HepG2 (cell line): Measurements from ENCODE around the gene CLIC1. TPM values are rescaled to one million over a fixed set of nuclear protein-coding genes. Genes with fewer than 3 reads are reported as not detected.

ENCODE experiments used
- CENPT ChIP-seq: sonication (generic); formaldehyde crosslinking; IDR thresholded peaks from 2 replicates; pipeline ENCODE4 v1.8.0; 2022; ENCODE audit warnings: low read depth, mild to moderate bottlenecking, moderate library complexity, missing genetic modification reagents
- GPN1 ChIP-seq: sonication (generic); formaldehyde crosslinking; IDR thresholded peaks from 2 replicates; pipeline ENCODE4 v1.5.1; 2020; ENCODE audit warnings: missing genetic modification reagents, borderline replicate concordance
- HCFC1 ChIP-seq: fragments of 150-350 bp; IDR thresholded peaks from 2 replicates; pipeline ENCODE4 v1.6.1; 2014; ENCODE audit warnings: low read depth, low read length
- HIVEP1 ChIP-seq: sonication (generic); formaldehyde crosslinking; IDR thresholded peaks from 2 replicates; pipeline ENCODE4 v1.4.0; 2020; ENCODE audit warnings: mild to moderate bottlenecking, missing genetic modification reagents
- LCORL ChIP-seq, 2 experiments: fragments of 450-650 bp in 1 of 2; sonication (generic) in 1 of 2; formaldehyde crosslinking in 1 of 2; IDR thresholded peaks; 2 replicates each; pipeline versions ENCODE4 v1.5.0 to v1.6.1; 2017 to 2020; ENCODE audit warnings: antibody characterized with exemption in 1 of 2, missing genetic modification reagents in 1 of 2
- NFE2 ChIP-seq: sonication (generic); formaldehyde crosslinking; IDR thresholded peaks from 2 replicates; pipeline ENCODE4 v1.4.0; 2020; ENCODE audit warnings: missing genetic modification reagents
- NR2F1 ChIP-seq, 2 experiments: fragments of 450-650 bp in 1 of 2; formaldehyde crosslinking in 1 of 2; IDR thresholded peaks; 2 replicates each; pipeline versions ENCODE4 v1.5.0 to v1.6.1; 2016 to 2020; ENCODE audit warnings: mild to moderate bottlenecking in 1 of 2, missing compliant biosample characterization in 1 of 2, missing genetic modification reagents in 1 of 2, moderate library complexity in 1 of 2
- NR2F6 ChIP-seq, 2 experiments: IDR thresholded peaks; 2 replicates each; pipeline ENCODE4 v1.6.1; 2016; ENCODE audit warnings: antibody characterized with exemption in 1 of 2, mild to moderate bottlenecking in 1 of 2
- SMARCE1 ChIP-seq: fragments of 450-650 bp; IDR thresholded peaks from 2 replicates; pipeline ENCODE4 v1.6.1; 2017; ENCODE audit warnings: borderline replicate concordance
- SOX6 ChIP-seq, 2 experiments: fragments of 450-650 bp in 1 of 2; sonication (generic) in 1 of 2; formaldehyde crosslinking in 1 of 2; IDR thresholded peaks; 2 replicates each; pipeline versions ENCODE4 v1.4.0 to v1.6.1; 2017 to 2020; ENCODE audit warnings: antibody characterized with exemption in 1 of 2, mild to moderate bottlenecking in 1 of 2, missing genetic modification reagents in 1 of 2
- TBX2 ChIP-seq: sonication (generic); formaldehyde crosslinking; IDR thresholded peaks from 2 replicates; pipeline ENCODE4 v1.5.0; 2020; ENCODE audit warnings: missing genetic modification reagents, mild to moderate bottlenecking, borderline replicate concordance
- ZFP90 ChIP-seq: sonication (generic); formaldehyde crosslinking; IDR thresholded peaks from 2 replicates; pipeline ENCODE4 v1.8.0; 2022; ENCODE audit warnings: missing genetic modification reagents, mild to moderate bottlenecking, inconsistent platforms, borderline replicate concordance
- ZFX ChIP-seq: sonication (generic); formaldehyde crosslinking; IDR thresholded peaks from 2 replicates; pipeline ENCODE4 v1.4.0; 2020; ENCODE audit warnings: mild to moderate bottlenecking, low read depth, missing genetic modification reagents, moderate library complexity
- ZNF598 ChIP-seq: sonication (generic); formaldehyde crosslinking; IDR thresholded peaks from 2 replicates; pipeline ENCODE4 v1.5.1; 2020; ENCODE audit warnings: mild to moderate bottlenecking, missing genetic modification reagents, borderline replicate concordance
- ZNF619 ChIP-seq: sonication (generic); formaldehyde crosslinking; IDR thresholded peaks from 2 replicates; pipeline ENCODE4 v1.4.0; 2020; ENCODE audit warnings: mild to moderate bottlenecking, missing genetic modification reagents
- ZNF776 ChIP-seq: sonication (generic); formaldehyde crosslinking; IDR thresholded peaks from 2 replicates; pipeline ENCODE4 v1.4.0; 2020; ENCODE audit warnings: mild to moderate bottlenecking, missing genetic modification reagents
- polyA plus RNA-seq, 8 experiments: library from polyadenylated mRNA; depleted of rRNA in 3 of 8; stranded (reverse) in 7 of 8; unstranded in 1 of 8; fragments of >200 nt; fragmentation: Illumina TruSeq in 4 of 8; extraction: Trizol in 4 of 8; gene quantifications; 2 replicates each; pipeline versions ENCODE4 v1.2.1 to v1.2.3, GENCODE V29; 2011 to 2016; ENCODE audit warnings: low read depth in 4 of 8, missing spikeins in 1 of 8, mixed read lengths in 1 of 8; ENCODE audit not compliant: insufficient read depth in 1 of 8
- total RNA-seq, 5 experiments: library from RNA; depleted of rRNA; stranded (reverse); fragments of >200 nt; fragmentation: Illumina TruSeq; extraction: Trizol; gene quantifications; 2 replicates each; pipeline ENCODE4 v1.2.3, GENCODE V29; 2016; ENCODE audit warnings: low read depth in 1 of 5
- TF ChIP-seq, protein P1 (sequence below): sonication (generic); formaldehyde crosslinking; IDR thresholded peaks from 2 replicates; pipeline ENCODE4 v1.5.1; 2020; ENCODE audit warnings: mild to moderate bottlenecking, moderate library complexity, missing genetic modification reagents
- TF ChIP-seq, protein P2 (sequence below): sonication (generic); formaldehyde crosslinking; IDR thresholded peaks from 2 replicates; pipeline ENCODE4 v1.5.0; 2020; ENCODE audit warnings: mild to moderate bottlenecking, missing genetic modification reagents, borderline replicate concordance
- TF ChIP-seq, protein P3 (sequence below), 2 experiments: sonication (generic) in 1 of 2; formaldehyde crosslinking in 1 of 2; IDR thresholded peaks; 2 replicates each; pipeline versions ENCODE4 v1.4.0 to v1.6.1; 2018 to 2020; ENCODE audit warnings: missing genetic modification reagents in 2 of 2, borderline replicate concordance in 1 of 2, low read depth in 1 of 2, mild to moderate bottlenecking in 1 of 2, missing biosample characterization in 1 of 2

Gene CLIC1
- total and polyA plus RNA-seq, 2 of the 13 experiments (the other 11 are each of a cell fraction or from before 2014, with no cell fraction given) = 602 to 891 TPM

DNA sequence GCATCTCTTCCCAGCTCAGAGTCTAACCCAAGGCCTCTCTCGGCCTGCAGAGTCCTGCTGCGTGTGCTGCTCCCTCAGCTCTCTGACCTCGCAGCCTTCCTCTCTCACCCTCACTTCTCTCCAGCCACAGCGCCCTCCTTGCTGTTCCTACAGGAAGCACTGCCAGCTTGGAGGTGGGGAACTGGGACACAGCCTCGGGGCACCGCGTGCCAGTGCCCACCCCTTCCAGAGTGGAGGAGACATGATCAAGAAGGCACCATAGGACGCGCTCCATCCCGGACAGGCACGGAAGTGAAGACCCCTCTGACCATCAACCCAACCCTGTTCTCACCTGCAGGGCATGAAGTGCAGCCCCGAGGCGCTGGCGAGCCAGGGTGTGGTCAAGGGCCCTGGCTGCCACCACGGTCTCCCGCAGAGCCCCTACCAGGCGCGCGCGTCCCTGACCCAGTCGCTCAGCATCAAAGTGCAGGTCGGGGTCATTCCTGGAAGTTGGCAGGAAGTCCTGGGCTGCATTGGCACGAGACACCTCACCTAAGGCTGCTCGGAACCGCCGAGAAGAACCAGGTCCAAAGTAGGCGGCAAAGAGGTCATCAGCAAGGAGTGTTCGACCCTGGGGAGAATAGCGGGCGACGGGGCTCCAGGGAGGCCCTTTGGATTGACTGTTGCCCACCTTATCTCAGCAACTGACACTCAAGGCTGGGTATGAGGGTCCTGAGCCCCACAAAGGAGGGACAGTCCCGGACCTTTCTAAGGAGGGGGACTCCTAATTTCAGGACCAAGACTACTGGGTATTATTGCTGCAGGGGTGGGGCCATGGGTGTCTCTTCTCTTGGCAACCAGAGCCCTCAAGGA lies 39.5 kb upstream of the CLIC1 start (continued):
- no peak for TF ChIP-seq ZFP90 (CRISPR knock-in tag)
- TF ChIP-seq NR2F6 (IDR thresholded peaks at IDR 0.05) = peak; percentile 35; the same call in 1 of the 2 replicates
- peak; percentile 29; the same call in 1 of the 2 replicates for TF ChIP-seq NR2F6 (CRISPR knock-in tag; IDR thresholded peaks at IDR 0.05)
- TF ChIP-seq, protein P1, sequence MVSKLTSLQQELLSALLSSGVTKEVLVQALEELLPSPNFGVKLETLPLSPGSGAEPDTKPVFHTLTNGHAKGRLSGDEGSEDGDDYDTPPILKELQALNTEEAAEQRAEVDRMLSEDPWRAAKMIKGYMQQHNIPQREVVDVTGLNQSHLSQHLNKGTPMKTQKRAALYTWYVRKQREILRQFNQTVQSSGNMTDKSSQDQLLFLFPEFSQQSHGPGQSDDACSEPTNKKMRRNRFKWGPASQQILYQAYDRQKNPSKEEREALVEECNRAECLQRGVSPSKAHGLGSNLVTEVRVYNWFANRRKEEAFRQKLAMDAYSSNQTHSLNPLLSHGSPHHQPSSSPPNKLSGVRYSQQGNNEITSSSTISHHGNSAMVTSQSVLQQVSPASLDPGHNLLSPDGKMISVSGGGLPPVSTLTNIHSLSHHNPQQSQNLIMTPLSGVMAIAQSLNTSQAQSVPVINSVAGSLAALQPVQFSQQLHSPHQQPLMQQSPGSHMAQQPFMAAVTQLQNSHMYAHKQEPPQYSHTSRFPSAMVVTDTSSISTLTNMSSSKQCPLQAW (CRISPR knock-in tag) = peak; percentile 16; the same call in 1 of the 2 replicates
- 0 out of 2 replicates have a peak, but pooled peaks have one; percentile 53 for TF ChIP-seq ZNF619
- 0 out of 2 replicates have a peak, but pooled peaks have one; percentile 63 for TF ChIP-seq ZNF598 (CRISPR knock-in tag)
- peak; percentile 66 for TF ChIP-seq TBX2 (CRISPR knock-in tag)
- TF ChIP-seq, protein P2, sequence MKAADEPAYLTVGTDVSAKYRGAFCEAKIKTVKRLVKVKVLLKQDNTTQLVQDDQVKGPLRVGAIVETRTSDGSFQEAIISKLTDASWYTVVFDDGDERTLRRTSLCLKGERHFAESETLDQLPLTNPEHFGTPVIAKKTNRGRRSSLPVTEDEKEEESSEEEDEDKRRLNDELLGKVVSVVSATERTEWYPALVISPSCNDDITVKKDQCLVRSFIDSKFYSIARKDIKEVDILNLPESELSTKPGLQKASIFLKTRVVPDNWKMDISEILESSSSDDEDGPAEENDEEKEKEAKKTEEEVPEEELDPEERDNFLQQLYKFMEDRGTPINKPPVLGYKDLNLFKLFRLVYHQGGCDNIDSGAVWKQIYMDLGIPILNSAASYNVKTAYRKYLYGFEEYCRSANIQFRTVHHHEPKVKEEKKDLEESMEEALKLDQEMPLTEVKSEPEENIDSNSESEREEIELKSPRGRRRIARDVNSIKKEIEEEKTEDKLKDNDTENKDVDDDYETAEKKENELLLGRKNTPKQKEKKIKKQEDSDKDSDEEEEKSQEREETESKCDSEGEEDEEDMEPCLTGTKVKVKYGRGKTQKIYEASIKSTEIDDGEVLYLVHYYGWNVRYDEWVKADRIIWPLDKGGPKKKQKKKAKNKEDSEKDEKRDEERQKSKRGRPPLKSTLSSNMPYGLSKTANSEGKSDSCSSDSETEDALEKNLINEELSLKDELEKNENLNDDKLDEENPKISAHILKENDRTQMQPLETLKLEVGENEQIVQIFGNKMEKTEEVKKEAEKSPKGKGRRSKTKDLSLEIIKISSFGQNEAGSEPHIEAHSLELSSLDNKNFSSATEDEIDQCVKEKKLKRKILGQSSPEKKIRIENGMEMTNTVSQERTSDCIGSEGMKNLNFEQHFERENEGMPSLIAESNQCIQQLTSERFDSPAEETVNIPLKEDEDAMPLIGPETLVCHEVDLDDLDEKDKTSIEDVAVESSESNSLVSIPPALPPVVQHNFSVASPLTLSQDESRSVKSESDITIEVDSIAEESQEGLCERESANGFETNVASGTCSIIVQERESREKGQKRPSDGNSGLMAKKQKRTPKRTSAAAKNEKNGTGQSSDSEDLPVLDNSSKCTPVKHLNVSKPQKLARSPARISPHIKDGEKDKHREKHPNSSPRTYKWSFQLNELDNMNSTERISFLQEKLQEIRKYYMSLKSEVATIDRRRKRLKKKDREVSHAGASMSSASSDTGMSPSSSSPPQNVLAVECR = peak; percentile 64; the same call in 1 of the 2 replicates
- TF ChIP-seq HCFC1 = no peak
- no peak for TF ChIP-seq CENPT (CRISPR knock-in tag)
- TF ChIP-seq ZNF776 (CRISPR knock-in tag) = peak; percentile 60; the same call in 1 of the 2 replicates
- peak; percentile 25 to 72; a peak in 2 of 4 replicates for TF ChIP-seq NR2F1 (CRISPR knock-in tag; IDR thresholded peaks at IDR 0.05)
- TF ChIP-seq ZFX (CRISPR knock-in tag) = peak; percentile 26; the same call in 1 of the 2 replicates
- no peak for TF ChIP-seq GPN1 (CRISPR knock-in tag)
- TF ChIP-seq SMARCE1 = no peak
- TF ChIP-seq SOX6 (IDR thresholded peaks at IDR 0.05) = no peak
- TF ChIP-seq SOX6 (CRISPR knock-in tag; IDR thresholded peaks at IDR 0.05) = 0 out of 2 replicates have a peak, but pooled peaks have one; percentile 9
- TF ChIP-seq, protein P3, sequence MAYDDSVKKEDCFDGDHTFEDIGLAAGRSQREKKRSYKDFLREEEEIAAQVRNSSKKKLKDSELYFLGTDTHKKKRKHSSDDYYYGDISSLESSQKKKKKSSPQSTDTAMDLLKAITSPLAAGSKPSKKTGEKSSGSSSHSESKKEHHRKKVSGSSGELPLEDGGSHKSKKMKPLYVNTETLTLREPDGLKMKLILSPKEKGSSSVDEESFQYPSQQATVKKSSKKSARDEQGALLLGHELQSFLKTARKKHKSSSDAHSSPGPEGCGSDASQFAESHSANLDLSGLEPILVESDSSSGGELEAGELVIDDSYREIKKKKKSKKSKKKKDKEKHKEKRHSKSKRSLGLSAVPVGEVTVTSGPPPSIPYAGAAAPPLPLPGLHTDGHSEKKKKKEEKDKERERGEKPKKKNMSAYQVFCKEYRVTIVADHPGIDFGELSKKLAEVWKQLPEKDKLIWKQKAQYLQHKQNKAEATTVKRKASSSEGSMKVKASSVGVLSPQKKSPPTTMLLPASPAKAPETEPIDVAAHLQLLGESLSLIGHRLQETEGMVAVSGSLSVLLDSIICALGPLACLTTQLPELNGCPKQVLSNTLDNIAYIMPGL (CRISPR knock-in tag; IDR thresholded peaks at IDR 0.05; ENCODE audit: borderline replicate concordance in 1 of 2, low read depth in 1 of 2) = peak in 1 of 2 experiments; percentile 13; a peak in 2 of 4 replicates
- peak; percentile 58; the same call in 1 of the 2 replicates for TF ChIP-seq HIVEP1
- no peak for TF ChIP-seq NFE2
- no peak for TF ChIP-seq LCORL (IDR thresholded peaks at IDR 0.05)
- TF ChIP-seq LCORL (CRISPR knock-in tag; IDR thresholded peaks at IDR 0.05) = peak; percentile 73; the same call in 1 of the 2 replicates
